8988T (cell line): ENCODE data around the gene DNASE2.

Source experiments
- DNase-seq: peaks from one replicate; pipeline ENCODE4 v3.0.0; 2011

DNASE2 gene

DNA sequence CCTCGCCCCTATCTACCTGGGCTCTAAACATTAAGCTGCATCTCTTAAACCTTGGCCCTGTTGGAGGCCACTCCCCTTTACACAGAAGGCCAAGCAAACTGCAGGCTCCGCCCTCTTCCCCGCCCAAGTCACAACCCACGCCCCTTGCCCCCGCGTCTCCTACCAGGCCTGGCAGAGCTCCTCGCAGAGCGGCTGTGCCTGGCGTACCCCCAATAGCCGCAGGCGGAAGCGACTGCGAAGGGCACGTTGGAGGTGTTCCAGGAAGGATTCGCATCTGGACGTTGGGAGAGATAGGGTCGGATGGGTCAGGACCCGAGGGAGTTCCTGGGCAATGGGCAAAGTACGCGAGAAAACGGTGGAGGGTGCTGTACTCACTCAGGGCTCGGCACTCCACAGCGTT is 52.8 kb downstream of the DNASE2 start:
- DNase-seq: no peak

- DNase-seq: no peak
Measured at GRCh38 chr19:12825254-12826131, 55.8 kb downstream of the DNASE2 start.
